ENCODE data around the gene ANKRD2.
"Not testable (repeated sequence)": the region's sequence is repeated elsewhere in the genome, so short reads cannot be mapped to it uniquely, and the experiment has no call there.

Gene ANKRD2

DNA sequence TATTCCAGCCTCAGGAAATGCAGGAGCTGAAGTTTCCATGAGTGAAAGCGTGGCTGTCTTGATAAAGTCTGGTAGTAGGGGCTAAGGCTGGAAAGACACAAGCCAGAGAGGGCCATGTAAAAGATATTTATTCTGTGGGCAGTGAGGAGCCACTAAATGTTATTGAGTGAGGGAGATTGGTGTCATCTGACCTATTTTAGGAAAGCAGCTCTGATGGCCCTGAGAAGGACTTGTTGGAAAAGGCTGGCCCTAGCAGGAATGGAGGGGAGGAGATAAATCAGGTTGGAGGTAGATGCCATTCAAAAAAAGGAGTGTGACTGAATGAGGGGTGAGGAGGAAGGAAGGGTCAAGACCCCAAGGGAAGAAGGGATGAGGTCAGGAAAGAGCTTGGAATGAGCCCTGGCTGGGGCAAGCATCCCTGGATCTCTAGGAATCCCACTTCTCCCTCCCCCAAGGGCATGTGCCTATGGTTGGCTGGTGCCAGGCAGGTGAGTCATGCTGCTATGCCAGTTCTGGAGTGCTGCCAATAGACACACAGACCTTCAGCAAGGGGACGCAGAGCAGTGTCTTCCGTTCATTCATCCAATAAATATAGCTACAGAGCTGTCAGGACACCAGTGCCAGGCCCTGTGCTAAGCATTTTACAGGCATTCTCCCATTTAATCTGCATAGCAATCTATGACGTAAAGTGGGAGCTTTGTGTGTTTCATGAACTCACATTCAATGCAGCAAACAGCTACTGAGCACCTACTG, 2.0 kb downstream of the ANKRD2 start:
- peak; percentile 84 to 90 for DNase-seq

- no peak for DNase-seq
These were observed 2.6 kb downstream of the ANKRD2 start for GRCh38 chr10:97575127-97575668.

- DNase-seq, result not testable (repeated sequence)
These were observed 3.9 kb downstream of the ANKRD2 start for GRCh38 chr10:97576487-97576886.

GRCh38 chr10:97577701-97578100, 5.1 kb downstream of the ANKRD2 start:
- no peak for DNase-seq

DNA sequence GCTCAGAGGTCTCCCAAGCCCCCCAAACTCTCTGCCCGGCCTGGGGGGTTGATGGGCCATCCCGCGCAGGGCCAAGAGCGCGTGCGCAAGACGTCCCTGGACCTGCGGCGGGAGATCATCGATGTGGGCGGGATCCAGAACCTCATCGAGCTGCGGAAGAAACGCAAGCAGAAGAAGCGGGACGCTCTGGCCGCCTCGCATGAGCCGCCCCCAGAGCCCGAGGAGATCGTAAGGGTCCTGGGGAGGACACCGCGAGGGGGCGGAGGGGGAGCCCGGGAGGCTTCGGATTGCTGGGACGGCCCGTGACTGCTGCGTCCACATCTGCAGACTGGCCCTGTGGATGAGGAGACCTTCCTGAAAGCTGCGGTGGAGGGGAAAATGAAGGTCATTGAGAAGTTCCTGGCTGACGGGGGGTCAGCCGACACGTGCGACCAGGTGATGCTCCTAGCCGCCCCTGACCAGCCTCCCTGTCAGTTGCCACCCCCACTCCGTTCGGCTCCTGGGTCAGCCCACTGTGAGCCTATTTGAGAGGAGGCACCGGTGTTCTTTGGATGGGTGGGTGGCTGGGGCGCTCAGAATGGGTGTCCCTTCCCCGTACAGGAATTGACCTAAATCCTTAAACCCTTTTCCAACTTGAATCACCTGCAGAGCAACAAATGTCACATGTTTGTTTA, 5.7 kb downstream of the ANKRD2 start:
- DNase-seq, result no peak

GRCh38 chr10:97580421-97581367, 8.1 kb downstream of the ANKRD2 start:
- no peak for DNase-seq

DNA sequence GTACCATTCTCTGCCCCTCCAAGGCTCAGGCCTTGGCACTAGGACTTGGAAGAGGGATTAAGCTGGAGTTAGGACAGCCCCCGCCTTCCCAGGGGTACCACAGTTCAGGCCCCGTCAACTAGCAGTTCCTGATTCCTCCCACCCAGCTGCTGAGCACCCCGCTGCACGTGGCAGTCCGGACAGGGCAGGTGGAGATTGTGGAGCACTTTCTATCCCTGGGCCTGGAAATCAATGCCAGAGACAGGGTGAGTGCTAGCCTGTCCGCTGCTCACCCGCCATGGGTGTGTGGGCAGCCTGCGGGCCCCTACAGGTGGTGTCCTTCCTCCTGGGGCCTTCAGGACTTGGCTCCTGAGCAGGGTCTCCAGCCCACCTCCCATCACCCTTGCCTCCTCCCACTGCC, 9.6 kb downstream of the ANKRD2 start:
- DNase-seq, result no peak

DNA sequence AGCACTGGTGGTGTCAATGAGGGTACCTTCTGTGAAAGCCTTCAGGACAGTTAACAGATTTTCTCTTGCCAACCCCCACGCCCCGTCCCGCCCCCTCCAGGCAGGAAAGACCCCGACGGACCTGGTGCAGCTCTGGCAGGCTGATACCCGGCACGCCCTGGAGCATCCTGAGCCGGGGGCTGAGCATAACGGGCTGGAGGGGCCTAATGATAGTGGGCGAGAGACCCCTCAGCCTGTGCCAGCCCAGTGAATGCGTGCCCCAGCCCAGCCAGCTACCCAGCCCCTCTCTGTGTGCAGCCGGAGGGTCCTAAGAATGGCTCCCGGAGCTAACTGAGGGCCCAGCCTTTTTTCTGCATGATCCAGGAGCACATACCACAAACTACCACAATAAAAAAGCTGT, 10.9 kb downstream of the ANKRD2 start:
- DNase-seq, result no peak

DNA sequence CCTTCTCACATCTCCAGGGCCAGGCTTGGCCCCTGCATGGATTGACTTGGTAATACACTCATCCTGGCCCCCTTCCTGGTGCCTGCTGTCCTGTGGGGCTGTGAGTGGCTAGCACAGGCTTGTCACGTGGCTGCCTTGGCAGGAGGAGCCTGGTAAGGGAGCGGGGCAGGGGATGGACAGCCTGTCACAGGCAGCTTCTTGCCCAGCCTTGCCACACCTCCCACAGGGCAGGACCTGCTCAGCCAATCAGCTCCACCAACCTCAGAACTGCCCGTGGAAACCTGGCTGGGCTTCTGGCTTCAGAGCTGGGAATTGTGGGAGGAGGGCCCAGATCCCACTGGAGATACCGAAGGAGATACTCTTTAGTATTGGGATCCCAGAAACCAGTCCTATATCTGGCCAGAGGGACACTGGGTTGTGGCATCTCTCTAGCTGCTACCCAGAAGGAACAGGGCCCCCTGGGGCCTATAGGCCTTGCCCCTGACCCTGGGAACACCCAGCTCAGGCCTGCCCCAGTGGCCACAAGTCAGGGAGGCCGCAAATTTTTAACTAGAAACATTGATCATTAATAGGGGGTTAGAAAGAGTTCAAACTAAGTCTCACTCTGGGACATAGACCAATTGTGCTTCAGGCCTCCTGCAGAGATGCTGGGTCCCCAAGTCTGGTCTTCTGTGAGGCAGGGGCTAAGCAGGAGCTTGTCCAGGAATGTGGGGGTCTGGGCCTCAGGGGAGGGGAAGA, 11.7 kb downstream of the ANKRD2 start, which contains the start of gene HOGA1:
HOGA1 (plus strand) TSS at position 330 of the 738 bp plus-strand sequence; CDS start at position 645, 315 bp downstream.
- peak; percentile 79 to 89 for DNase-seq

DNA sequence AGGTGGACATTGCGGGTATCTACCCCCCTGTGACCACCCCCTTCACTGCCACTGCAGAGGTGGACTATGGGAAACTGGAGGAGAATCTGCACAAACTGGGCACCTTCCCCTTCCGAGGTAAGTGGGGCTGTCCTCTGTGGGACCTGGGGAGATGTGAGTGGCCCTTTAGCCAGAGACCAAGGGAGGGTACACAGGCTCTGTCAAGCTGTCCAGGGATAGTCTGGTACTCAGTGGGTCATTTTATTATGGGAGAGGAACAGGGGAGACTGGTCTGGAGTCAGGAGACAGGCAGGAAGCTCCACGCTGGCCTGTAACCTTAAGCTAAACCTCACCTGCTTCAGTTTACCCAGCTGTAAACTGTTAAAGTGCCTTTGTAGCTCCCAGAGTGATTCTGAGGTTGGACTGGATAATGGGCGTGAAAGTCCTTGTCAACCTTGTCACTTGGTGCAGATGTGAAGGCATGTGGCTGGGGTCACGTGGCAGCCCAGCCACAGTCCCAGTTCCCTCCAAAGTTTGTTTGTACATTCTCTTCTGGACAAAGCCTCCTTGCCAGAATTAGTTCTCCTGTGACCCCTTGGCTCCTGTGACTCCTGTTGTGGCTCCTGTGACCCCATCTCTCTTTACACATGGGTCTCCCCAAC, 12.3 kb downstream of the ANKRD2 start:
- peak; percentile 8 to 13 for DNase-seq

GRCh38 chr10:97585439-97585811, 12.8 kb downstream of the ANKRD2 start:
- no peak for DNase-seq

DNA sequence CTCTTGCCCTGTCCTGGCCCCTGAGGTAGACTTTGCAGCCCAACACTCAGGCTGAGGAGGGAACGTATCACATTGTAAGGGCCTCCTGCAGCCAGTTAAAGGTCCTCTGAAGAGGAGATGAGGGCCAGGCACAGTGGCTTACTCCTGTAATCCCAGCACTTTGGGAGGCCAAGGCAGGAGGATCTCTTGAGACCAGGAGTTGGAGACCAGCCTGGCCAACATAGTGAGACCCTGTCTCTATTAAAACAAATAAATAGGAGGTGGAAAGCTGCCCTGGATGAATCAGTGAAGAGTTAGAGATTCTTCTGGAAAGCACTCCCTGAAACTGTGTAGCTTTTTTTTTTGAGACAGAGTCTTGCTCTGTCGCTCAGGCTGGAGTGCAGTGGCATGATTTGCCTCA, 14.6 kb downstream of the ANKRD2 start:
- DNase-seq, result no peak

- DNase-seq, result no peak
These were observed 16.9 kb downstream of the ANKRD2 start, which contains the start of gene C10orf62 for GRCh38 chr10:97589479-97589878. Gene C10orf62 (plus strand): TSS chr10:97589721. CDS start chr10:97589898, 177 bp downstream.

GRCh38 chr10:97590082-97590747, 17.6 kb downstream of the ANKRD2 start:
- no peak for DNase-seq

GRCh38 chr10:97590748-97591495, 18.3 kb downstream of the ANKRD2 start:
- DNase-seq, result peak; percentile 2

DNA sequence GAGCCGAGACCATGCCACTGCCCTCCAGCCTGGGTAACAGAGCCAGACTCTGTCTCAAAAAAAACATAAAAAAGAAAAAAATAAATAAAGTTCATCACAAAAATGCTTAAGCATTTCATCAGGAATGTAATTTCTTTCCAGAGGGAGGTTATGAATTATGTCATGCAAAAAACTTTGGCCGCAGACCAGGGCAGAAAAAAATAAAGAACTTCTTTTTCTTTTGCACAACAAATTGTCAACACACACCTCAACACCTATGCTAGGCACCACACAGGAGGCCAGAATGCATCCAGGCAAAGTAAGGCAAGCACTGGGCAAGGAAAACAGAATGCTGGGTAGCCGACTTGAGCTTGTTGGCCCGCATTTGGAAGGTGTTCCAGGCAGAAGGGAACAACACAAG, 20.8 kb downstream of the ANKRD2 start:
- no peak for DNase-seq

DNA sequence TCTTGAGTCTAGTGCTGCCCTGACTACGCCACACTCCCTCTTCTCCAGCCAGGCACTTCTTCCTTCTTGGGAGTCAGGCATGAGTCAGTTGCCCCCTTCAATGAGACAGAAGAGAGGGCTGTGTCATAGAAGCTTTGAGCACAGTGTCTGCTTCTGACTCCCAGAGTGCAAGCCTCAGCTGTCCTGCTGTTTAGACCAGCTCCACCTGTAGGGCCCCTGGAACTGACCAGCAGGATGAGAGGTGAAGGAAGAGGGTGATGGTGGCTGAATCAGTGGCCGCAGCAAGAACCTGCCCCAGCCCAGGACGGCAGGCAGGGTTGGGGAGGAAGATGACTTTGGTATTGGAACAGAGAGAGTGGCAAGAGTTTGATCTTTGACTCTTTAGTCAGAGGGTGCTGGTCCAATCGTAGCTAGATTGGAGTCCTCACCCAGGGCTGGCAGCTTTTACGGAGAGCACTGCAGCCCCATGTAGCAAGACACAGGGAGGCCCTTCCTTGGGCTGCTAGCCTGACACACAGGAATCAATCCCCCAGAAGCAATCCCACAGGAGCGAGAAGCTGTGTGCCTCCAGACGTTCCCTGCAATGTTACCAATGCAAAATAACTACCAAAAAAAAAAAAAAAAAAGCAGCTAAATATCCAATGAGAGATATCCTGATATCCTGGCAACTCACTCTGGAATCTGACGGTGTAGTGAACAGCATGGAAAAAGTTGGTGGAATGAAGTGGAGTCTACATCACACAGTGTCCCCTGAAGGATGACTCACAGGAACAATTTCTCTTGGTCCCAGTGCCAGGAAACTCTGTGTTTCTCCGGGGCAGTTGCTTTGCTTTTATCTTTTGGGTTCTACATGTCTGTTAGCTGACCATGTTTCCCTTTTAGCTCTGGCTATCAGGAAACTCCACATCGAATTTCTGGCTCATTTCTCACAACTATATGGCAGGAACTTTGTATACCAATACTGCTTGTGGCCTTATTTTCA, 23.8 kb downstream of the ANKRD2 start:
- DNase-seq, result no peak

DNA sequence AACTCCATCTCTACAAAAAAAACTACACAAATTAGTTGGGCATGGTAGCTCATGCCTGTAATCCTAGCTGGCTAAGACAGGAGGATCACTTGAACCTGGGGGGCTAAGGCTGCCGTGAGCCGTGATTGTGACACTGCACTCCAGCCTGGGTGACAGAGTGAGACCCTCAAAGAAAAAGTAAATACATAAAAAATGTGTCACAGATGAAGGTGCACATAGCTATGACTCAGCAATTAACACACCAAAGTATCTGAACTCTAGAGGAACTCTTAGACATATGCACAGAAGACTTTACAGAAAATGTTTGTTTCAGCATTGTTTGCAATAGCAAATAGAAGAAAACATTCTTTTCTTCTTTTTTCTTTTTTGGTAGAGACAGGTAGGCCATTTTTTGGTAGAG, 25.2 kb downstream of the ANKRD2 start:
- DNase-seq, result no peak

All from SHP77 (cell line).